ENCODE measurements around the gene BMPER.

GRCh38 chr7:34191162-34191561 lies 285.8 kb downstream of the BMPER start:
- TF ChIP-seq POLR2A (IDR thresholded peaks at IDR 0.05): no peak
- no peak for TF ChIP-seq CTCF (IDR thresholded peaks at IDR 0.05)

All from testis (tissue), 2 donors.